ENCODE data around the gene ARL15.

Gene ARL15

GRCh38 chr5:54215233-54215736 is 95.1 kb downstream of the ARL15 start:
- no peak for TF ChIP-seq CTCF (IDR thresholded peaks at IDR 0.05; ENCODE audit: insufficient read depth, low read depth, low read length, missing control alignments)
- no peak overlapping the region for H3K4me3 ChIP-seq (ENCODE audit: low read depth, low read length)
- DNase-seq (ENCODE audit: low read depth): no peak

- no peak for TF ChIP-seq CTCF (IDR thresholded peaks at IDR 0.05; ENCODE audit: insufficient read depth, low read depth, low read length, missing control alignments)
- DNase-seq (ENCODE audit: low read depth): no peak
- no peak overlapping the region for H3K4me3 ChIP-seq (ENCODE audit: low read depth, low read length)
These were observed 95.7 kb downstream of the ARL15 start for GRCh38 chr5:54214722-54215121.

DNA sequence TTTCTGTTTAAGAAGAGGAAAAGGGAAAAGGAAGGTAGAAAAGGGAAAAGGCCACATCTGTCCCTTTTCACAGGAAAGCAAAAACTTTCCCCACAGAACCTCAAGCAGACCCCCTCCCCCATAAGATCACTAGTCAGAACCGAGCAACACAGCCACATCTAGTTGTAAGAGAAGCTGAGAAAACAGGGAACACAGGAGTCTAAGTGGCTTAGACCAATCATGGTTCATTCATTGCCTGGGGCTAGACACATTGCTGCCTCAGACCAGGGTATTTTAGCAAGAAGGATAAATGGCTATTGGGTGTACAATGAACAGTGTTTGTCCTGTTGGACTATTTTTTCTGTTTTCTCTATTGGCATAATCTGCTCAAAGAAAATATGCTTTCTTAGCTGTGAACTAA is 98.0 kb downstream of the ARL15 start:
- H3K4me3 ChIP-seq (ENCODE audit: low read depth, low read length): no peak overlapping the region
- TF ChIP-seq CTCF (IDR thresholded peaks at IDR 0.05; ENCODE audit: insufficient read depth, low read depth, low read length, missing control alignments): no peak
- no peak for DNase-seq (ENCODE audit: low read depth)

DNA sequence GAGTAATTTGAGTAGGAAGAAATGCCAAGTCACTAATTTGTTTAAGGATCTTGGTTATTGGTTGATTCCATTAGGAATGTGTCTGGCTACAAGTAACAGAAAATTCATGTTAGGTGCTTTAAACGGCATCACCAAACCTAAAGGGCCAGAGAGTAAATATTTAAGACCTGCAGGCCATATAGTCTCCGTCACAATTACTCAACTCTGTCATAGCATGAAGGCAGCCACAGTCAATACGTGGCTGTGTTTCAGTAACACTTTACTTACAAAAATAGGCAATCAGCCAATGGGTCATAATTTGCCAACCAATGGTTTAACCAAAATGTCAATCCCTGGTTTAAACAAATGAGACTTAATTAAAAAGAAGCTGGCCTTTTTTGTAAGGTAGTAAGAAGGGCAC is 98.5 kb downstream of the ARL15 start:
- no peak overlapping the region for H3K4me3 ChIP-seq (ENCODE audit: low read depth, low read length)
- TF ChIP-seq CTCF (IDR thresholded peaks at IDR 0.05; ENCODE audit: insufficient read depth, low read depth, low read length, missing control alignments): no peak
- no peak for DNase-seq (ENCODE audit: low read depth)

GRCh38 chr5:54207566-54207965 is 102.8 kb downstream of the ARL15 start:
- no peak for DNase-seq (ENCODE audit: low read depth)
- no peak overlapping the region for H3K4me3 ChIP-seq (ENCODE audit: low read depth, low read length)
- no peak for TF ChIP-seq CTCF (IDR thresholded peaks at IDR 0.05; ENCODE audit: insufficient read depth, low read depth, low read length, missing control alignments)

DNA sequence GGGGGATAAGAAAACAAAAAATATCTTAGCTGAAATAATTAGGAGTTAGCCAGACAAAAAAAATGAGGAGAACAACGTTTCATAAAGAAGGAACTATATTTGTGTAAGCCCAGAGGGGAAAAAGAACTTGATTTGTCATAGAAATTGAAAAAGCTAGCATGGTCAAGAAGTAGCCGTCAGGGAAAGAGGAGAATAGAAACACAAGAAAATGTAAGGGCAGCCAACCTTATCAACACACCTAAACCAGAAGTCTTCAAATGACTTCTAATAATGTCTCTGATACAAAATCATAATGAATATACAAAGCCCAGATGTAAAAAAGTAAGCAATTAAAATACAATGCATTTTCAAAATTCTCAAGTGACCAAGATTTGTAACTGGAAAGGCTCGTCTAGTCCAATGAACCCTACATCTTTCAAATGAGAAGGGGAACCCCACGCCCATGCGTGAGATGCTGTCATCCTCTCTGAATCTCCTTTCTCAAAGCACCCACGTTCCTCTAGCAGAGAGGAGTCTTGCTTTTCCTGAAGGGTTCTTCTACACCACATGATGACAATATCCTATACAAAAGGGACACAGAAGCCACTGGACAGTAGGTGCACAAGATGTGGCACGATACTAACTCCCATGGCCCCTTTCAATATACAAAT is 103.7 kb downstream of the ARL15 start:
- no peak for DNase-seq (ENCODE audit: low read depth)
- no peak for TF ChIP-seq CTCF (IDR thresholded peaks at IDR 0.05; ENCODE audit: insufficient read depth, low read depth, low read length, missing control alignments)
- H3K4me3 ChIP-seq (ENCODE audit: low read depth, low read length): no peak overlapping the region

GRCh38 chr5:54205918-54206317 is 104.5 kb downstream of the ARL15 start:
- TF ChIP-seq CTCF (IDR thresholded peaks at IDR 0.05; ENCODE audit: insufficient read depth, low read depth, low read length, missing control alignments): no peak
- H3K4me3 ChIP-seq (ENCODE audit: low read depth, low read length): no peak overlapping the region
- DNase-seq (ENCODE audit: low read depth): no peak

All from GM12865 (cell line).